ENCODE results near the gene MPRIP. TPM values are rescaled to one million over a fixed set of nuclear protein-coding genes. Genes with fewer than 3 reads are reported as not detected.

The MPRIP gene
- total RNA-seq, 1 experiment from 2014 or later, result 338 TPM

GRCh38 chr17:17025621-17026020 lies 16.6 kb upstream of the MPRIP start:
- no peak overlapping the region for H3K4me3 Mint-ChIP-seq (ENCODE audit: low read depth, unreplicated experiment)
- CTCF ChIA-PET, result interaction anchor here (1.6 kb wide), 1 partner anchor 9 kb away, joined by 5 read pairs; no protein-coding TSS in a partner anchor
- H3K4me1 Mint-ChIP-seq (ENCODE audit: low read depth, unreplicated experiment), result peaks cover 35% of the 10 kb centered on the region
- H3K27me3 Mint-ChIP-seq (ENCODE audit: unreplicated experiment), result no peaks in the 10 kb centered on the region
- peak overlapping the region; percentile 47 for H3K27ac Mint-ChIP-seq (ENCODE audit: unreplicated experiment)
- DNase-seq, result no peak
- intact Hi-C loops (cut with micrococcal nuclease; ENCODE audit: unreplicated experiment), result no loop called here
- H3K9me3 Mint-ChIP-seq (ENCODE audit: low read depth, unreplicated experiment), result no peaks in the 10 kb centered on the region
- BruUV-seq (replicated peaks), result no TSS peak
- H3K36me3 Mint-ChIP-seq (ENCODE audit: insufficient read depth, unreplicated experiment), result peaks cover 22% of the 10 kb centered on the region
- no peak for TF ChIP-seq CTCF (IDR thresholded peaks at IDR 0.05; ENCODE audit: unreplicated experiment)

GRCh38 chr17:17026163-17026562 lies 16.1 kb upstream of the MPRIP start:
- no TSS peak for BruUV-seq (replicated peaks)
- no peak overlapping the region for H3K4me3 Mint-ChIP-seq (ENCODE audit: low read depth, unreplicated experiment)
- no peaks in the 10 kb centered on the region for H3K27me3 Mint-ChIP-seq (ENCODE audit: unreplicated experiment)
- DNase-seq, result no peak
- H3K4me1 Mint-ChIP-seq (ENCODE audit: low read depth, unreplicated experiment), result peaks cover 37% of the 10 kb centered on the region
- intact Hi-C loops (cut with micrococcal nuclease; ENCODE audit: unreplicated experiment), result no loop called here
- TF ChIP-seq CTCF (IDR thresholded peaks at IDR 0.05; ENCODE audit: unreplicated experiment), result no peak
- CTCF ChIA-PET, result interaction anchor here (1.6 kb wide), 1 partner anchor 10 kb away, joined by 5 read pairs; no protein-coding TSS in a partner anchor
- H3K27ac Mint-ChIP-seq (ENCODE audit: unreplicated experiment), result peak overlapping the region; percentile 47
- H3K9me3 Mint-ChIP-seq (ENCODE audit: low read depth, unreplicated experiment), result no peaks in the 10 kb centered on the region
- H3K36me3 Mint-ChIP-seq (ENCODE audit: insufficient read depth, unreplicated experiment), result peaks cover 23% of the 10 kb centered on the region

- Mint-ChIP-seq H3K27ac (ENCODE audit: unreplicated experiment) (peak overlapping the region; percentile 87), H3K4me3 (ENCODE audit: low read depth, unreplicated experiment) (no peak overlapping the region), H3K9me3 (ENCODE audit: low read depth, unreplicated experiment) (no peaks in the 10 kb centered on the region), H3K36me3 (ENCODE audit: insufficient read depth, unreplicated experiment) (peaks cover 33% of the 10 kb centered on the region), H3K4me1 (ENCODE audit: low read depth, unreplicated experiment) (peaks cover 50% of the 10 kb centered on the region), H3K27me3 (ENCODE audit: unreplicated experiment) (no peaks in the 10 kb centered on the region)
- intact Hi-C loops (cut with micrococcal nuclease; ENCODE audit: unreplicated experiment), result no loop called here
- DNase-seq, result no peak
- TF ChIP-seq CTCF (IDR thresholded peaks at IDR 0.05; ENCODE audit: unreplicated experiment), result no peak
- no TSS peak for BruUV-seq (replicated peaks)
- CTCF ChIA-PET, result interaction anchor here (0.8 to 1.8 kb wide), 8 partner anchors 9 to 39 kb away, joined by 3 to 8 read pairs (median 4); no protein-coding TSS in a partner anchor
Measured at GRCh38 chr17:17027442-17028058, 14.7 kb upstream of the MPRIP start.

- DNase-seq, result peak; percentile 97
- Mint-ChIP-seq H3K27me3 (ENCODE audit: unreplicated experiment) (no peaks in the 10 kb centered on the region), H3K4me3 (ENCODE audit: low read depth, unreplicated experiment) (peak overlapping the region; percentile 41), H3K9me3 (ENCODE audit: low read depth, unreplicated experiment) (no peaks in the 10 kb centered on the region), H3K4me1 (ENCODE audit: low read depth, unreplicated experiment) (peaks cover 51% of the 10 kb centered on the region), H3K27ac (ENCODE audit: unreplicated experiment) (peak overlapping the region; percentile 87), H3K36me3 (ENCODE audit: insufficient read depth, unreplicated experiment) (peaks cover 33% of the 10 kb centered on the region)
- intact Hi-C loops (cut with micrococcal nuclease; ENCODE audit: unreplicated experiment), result no loop called here
- no TSS peak for BruUV-seq (replicated peaks)
- no peak for TF ChIP-seq CTCF (IDR thresholded peaks at IDR 0.05; ENCODE audit: unreplicated experiment)
- CTCF ChIA-PET, result interaction anchor here (0.8 to 1.8 kb wide), 8 partner anchors 10 to 38 kb away, joined by 3 to 8 read pairs (median 4); no protein-coding TSS in a partner anchor
Measured at GRCh38 chr17:17028059-17028877, 14.0 kb upstream of the MPRIP start.

All from Calu3 (cell line).